Astrocyte (in vitro differentiated cells and primary cell): Measurements from ENCODE around the gene PIK3C3. TPM values are rescaled to one million over a fixed set of nuclear protein-coding genes. Genes with fewer than 3 reads are reported as not detected.

Experiments used
- DNase-seq: peaks from one replicate; pipeline ENCODE4 v3.0.0-alpha.2; 2010; ENCODE audit warnings: low read depth
- FAIRE-seq: peaks from 2 replicates; lab custom pipeline; 2011; peaks lifted over from hg19 to GRCh38; lab: Jason Lieb, UNC
- H2AFZ ChIP-seq: 2 replicates; pipeline ENCODE4 v1.6.0; 2012; ENCODE audit warnings: low read depth, low read length, inconsistent platforms
- H3K27ac ChIP-seq: 2 replicates; pipeline ENCODE4 v1.5.1; 2011; ENCODE audit warnings: low read depth, low read length, inconsistent platforms
- H3K27me3 ChIP-seq: 2 replicates; pipeline ENCODE4 v1.6.0; 2011; ENCODE audit warnings: low read length, inconsistent platforms; ENCODE audit not compliant: insufficient read depth
- H3K36me3 ChIP-seq: 2 replicates; pipeline ENCODE4 v1.5.1; 2011; ENCODE audit warnings: low read length, inconsistent platforms; ENCODE audit not compliant: insufficient read depth
- H3K4me1 ChIP-seq: 2 replicates; pipeline ENCODE4 v1.5.1; 2011; ENCODE audit warnings: low read length, inconsistent platforms; ENCODE audit not compliant: insufficient read depth
- H3K4me2 ChIP-seq: 2 replicates; pipeline ENCODE4 v1.6.0; 2012; ENCODE audit warnings: low read length, inconsistent platforms
- H3K4me3 ChIP-seq: 2 replicates; pipeline ENCODE4 v1.5.1; 2011; ENCODE audit warnings: low read depth, mild to moderate bottlenecking, low read length, inconsistent platforms; ENCODE audit not compliant: insufficient read depth
- H3K79me2 ChIP-seq: 2 replicates; pipeline ENCODE4 v1.6.0; 2012; ENCODE audit warnings: mild to moderate bottlenecking, low read length, inconsistent platforms; ENCODE audit not compliant: insufficient read depth
- H3K9ac ChIP-seq: 2 replicates; pipeline ENCODE4 v1.6.0; 2012; ENCODE audit warnings: mild to moderate bottlenecking, low read length, inconsistent platforms
- H3K9me3 ChIP-seq: 2 replicates; pipeline ENCODE4 v1.5.1; 2012; ENCODE audit warnings: low read depth, mild to moderate bottlenecking, low read length, inconsistent platforms; ENCODE audit not compliant: insufficient read depth
- H4K20me1 ChIP-seq: 2 replicates; pipeline ENCODE4 v1.6.0; 2012; ENCODE audit warnings: low read length, inconsistent platforms; ENCODE audit not compliant: insufficient read depth
- H3K27ac Mint-ChIP-seq: one replicate; pipeline ENCODE4 v1.8.0; 2021; ENCODE audit warnings: mild to moderate bottlenecking, mixed read lengths; ENCODE audit not compliant: unreplicated experiment
- H3K27me3 Mint-ChIP-seq: one replicate; pipeline ENCODE4 v1.8.0; 2021; ENCODE audit warnings: low read depth, mixed read lengths; ENCODE audit not compliant: unreplicated experiment
- H3K36me3 Mint-ChIP-seq: one replicate; pipeline ENCODE4 v1.8.0; 2021; ENCODE audit warnings: low read depth, mixed read lengths; ENCODE audit not compliant: unreplicated experiment
- H3K4me1 Mint-ChIP-seq: one replicate; pipeline ENCODE4 v1.8.0; 2021; ENCODE audit warnings: low read depth, mixed read lengths; ENCODE audit not compliant: unreplicated experiment
- H3K4me3 Mint-ChIP-seq: one replicate; pipeline ENCODE4 v1.8.0; 2021; ENCODE audit warnings: mild to moderate bottlenecking, moderate library complexity, mixed read lengths; ENCODE audit not compliant: unreplicated experiment
- H3K9me3 Mint-ChIP-seq: one replicate; pipeline ENCODE4 v1.8.0; 2021; ENCODE audit warnings: mild to moderate bottlenecking, mixed read lengths; ENCODE audit not compliant: unreplicated experiment
- EZH2 ChIP-seq: IDR thresholded peaks from 2 replicates; pipeline ENCODE4 v1.6.1; 2012; ENCODE audit warnings: mild to moderate bottlenecking, low read length, inconsistent platforms; ENCODE audit not compliant: insufficient read depth
- total RNA-seq: library from RNA; stranded (reverse); gene quantifications from 2 replicates; pipeline ENCODE4 v1.2.1, GENCODE V29; 2021
- TF ChIP-seq, protein P1 (sequence below): IDR thresholded peaks from 2 replicates; pipeline ENCODE4 v1.5.1; 2011; ENCODE audit warnings: low read depth, mild to moderate bottlenecking, inconsistent platforms, low read length, moderate library complexity; ENCODE audit not compliant: insufficient read depth

Gene PIK3C3
- total RNA-seq, 1 donor from 2014 or later, result 106 TPM

DNA sequence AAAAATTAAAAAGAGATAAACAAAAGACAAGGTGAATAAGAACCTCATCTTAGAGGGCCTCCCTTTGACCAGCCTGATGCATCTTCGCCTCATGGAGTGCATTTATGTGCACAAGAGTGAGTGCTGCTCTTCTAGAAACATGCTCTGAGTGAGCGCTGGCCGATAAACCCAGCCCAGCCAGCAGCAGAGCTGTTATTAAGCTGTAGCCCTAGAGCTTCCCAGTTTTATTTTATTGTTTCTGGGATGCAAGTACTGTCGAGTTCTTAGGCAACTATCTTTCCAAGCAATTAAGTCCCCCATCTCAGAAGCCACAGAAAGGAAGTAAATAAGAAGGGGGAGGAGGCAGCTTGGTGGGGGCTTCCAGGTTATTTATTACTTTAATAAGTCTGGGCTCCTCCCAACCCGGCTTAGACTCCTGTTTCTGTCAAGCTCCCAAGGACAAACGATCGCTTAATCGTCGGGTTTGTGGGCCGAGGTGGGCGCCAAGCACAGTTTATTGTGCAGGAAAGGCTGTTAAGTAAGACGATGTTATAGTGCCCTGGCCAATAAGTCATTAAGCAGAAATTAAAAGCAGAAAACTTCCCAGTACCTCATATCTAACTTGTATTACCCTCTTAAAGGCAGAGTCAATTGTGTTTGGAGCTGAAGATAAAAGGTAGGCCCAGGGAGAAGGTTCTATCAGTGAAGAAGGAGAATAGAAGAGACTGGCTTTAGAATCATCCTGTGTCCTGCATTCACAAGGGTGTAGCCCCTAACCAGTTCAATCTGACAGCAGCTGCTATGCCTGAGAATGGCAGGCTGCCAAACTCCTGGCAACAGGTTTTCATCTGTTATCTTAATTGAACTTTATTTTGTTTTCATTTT lies 176.3 kb downstream of the PIK3C3 start:
- H3K4me2 ChIP-seq, result no peak overlapping the region
- no peaks in the 10 kb centered on the region for H3K9me3 ChIP-seq
- no peaks in the 10 kb centered on the region for H3K4me1 ChIP-seq
- H3K4me3 ChIP-seq, result no peak overlapping the region
- no peak for TF ChIP-seq EZH2
- TF ChIP-seq, protein P1, sequence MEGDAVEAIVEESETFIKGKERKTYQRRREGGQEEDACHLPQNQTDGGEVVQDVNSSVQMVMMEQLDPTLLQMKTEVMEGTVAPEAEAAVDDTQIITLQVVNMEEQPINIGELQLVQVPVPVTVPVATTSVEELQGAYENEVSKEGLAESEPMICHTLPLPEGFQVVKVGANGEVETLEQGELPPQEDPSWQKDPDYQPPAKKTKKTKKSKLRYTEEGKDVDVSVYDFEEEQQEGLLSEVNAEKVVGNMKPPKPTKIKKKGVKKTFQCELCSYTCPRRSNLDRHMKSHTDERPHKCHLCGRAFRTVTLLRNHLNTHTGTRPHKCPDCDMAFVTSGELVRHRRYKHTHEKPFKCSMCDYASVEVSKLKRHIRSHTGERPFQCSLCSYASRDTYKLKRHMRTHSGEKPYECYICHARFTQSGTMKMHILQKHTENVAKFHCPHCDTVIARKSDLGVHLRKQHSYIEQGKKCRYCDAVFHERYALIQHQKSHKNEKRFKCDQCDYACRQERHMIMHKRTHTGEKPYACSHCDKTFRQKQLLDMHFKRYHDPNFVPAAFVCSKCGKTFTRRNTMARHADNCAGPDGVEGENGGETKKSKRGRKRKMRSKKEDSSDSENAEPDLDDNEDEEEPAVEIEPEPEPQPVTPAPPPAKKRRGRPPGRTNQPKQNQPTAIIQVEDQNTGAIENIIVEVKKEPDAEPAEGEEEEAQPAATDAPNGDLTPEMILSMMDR, result no peak
- DNase-seq, result no peak
- no peak overlapping the region for H3K9ac ChIP-seq
- Mint-ChIP-seq H3K4me3 (no peak overlapping the region), H3K4me1 (no peaks in the 10 kb centered on the region), H3K9me3 (peaks cover 4% of the 10 kb centered on the region), H3K36me3 (no peaks in the 10 kb centered on the region), H3K27ac (no peak overlapping the region), H3K27me3 (no peaks in the 10 kb centered on the region)
- no peaks in the 10 kb centered on the region for H4K20me1 ChIP-seq
- H3K79me2 ChIP-seq, result no peaks in the 10 kb centered on the region
- no peaks in the 10 kb centered on the region for H3K27me3 ChIP-seq
- no peak for FAIRE-seq
- H2AFZ ChIP-seq, result no peak overlapping the region
- no peak overlapping the region for H3K27ac ChIP-seq
- H3K36me3 ChIP-seq, result no peaks in the 10 kb centered on the region

DNA sequence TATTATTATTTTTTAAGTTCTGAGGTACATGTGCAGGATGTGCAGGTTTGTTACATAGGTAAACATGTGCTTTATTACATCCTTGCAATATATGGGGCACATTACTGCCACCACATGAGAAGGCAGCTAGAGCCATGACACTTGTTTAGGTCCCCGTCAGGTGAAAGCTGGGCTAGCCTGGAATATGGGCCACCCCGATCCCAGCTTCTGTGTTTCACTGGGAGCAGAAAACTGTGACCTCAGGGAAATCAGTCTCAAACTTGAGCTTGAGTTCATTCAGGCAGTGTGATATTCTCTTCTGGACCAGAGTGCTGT lies 176.9 kb downstream of the PIK3C3 start:
- no peak for DNase-seq
- no peak overlapping the region for H3K4me3 Mint-ChIP-seq
- Histone ChIP-seq H3K4me1 (no peaks in the 10 kb centered on the region), H3K4me3 (no peak overlapping the region), H2AFZ (no peak overlapping the region), H3K9me3 (no peaks in the 10 kb centered on the region), H3K27ac (no peak overlapping the region), H3K27me3 (no peaks in the 10 kb centered on the region), H3K4me2 (no peak overlapping the region), H4K20me1 (no peaks in the 10 kb centered on the region), H3K79me2 (no peaks in the 10 kb centered on the region), H3K9ac (no peak overlapping the region), H3K36me3 (no peaks in the 10 kb centered on the region)
- FAIRE-seq, result no peak
- no peaks in the 10 kb centered on the region for H3K27me3 Mint-ChIP-seq
- H3K36me3 Mint-ChIP-seq, result no peaks in the 10 kb centered on the region
- peaks cover 4% of the 10 kb centered on the region for H3K9me3 Mint-ChIP-seq
- TF ChIP-seq EZH2, result no peak
- TF ChIP-seq, protein P1, result no peak
- H3K4me1 Mint-ChIP-seq, result no peaks in the 10 kb centered on the region
- no peak overlapping the region for H3K27ac Mint-ChIP-seq
